ENCODE measurements around the gene PARD3. TPM values are rescaled to one million over a fixed set of nuclear protein-coding genes. Genes with fewer than 3 reads are reported as not detected.

PARD3 gene
- total and polyA plus RNA-seq, 2 donors (not counting 1 experiment from before 2014, with no cell fraction given): 24.0 to 46.4 TPM

- no peaks in the 10 kb centered on the region for H4K20me1 ChIP-seq (ENCODE audit: control insufficient read depth, extremely low read depth, insufficient read depth, low read length)
- H3K27ac ChIP-seq (ENCODE audit: insufficient read depth, low read length): no peak overlapping the region
- no peak overlapping the region for H3K4me2 ChIP-seq (ENCODE audit: extremely low read depth, insufficient read depth, low read length)
- H3K9me3 ChIP-seq (ENCODE audit: control insufficient read depth, insufficient read depth, low read depth, low read length): no peaks in the 10 kb centered on the region
- no peaks in the 10 kb centered on the region for H3K27me3 ChIP-seq (ENCODE audit: control insufficient read depth, insufficient read depth, low read length)
- H2AFZ ChIP-seq (ENCODE audit: low read length): no peak overlapping the region
- no peak for DNase-seq (ENCODE audit: low read depth in 2 of 2)
- no peaks in the 10 kb centered on the region for H3K4me1 ChIP-seq (ENCODE audit: control insufficient read depth, extremely low read depth, insufficient read depth, low read length)
- H3K79me2 ChIP-seq (ENCODE audit: control insufficient read depth, insufficient read depth, low read length): no peaks in the 10 kb centered on the region
- H3K4me3 ChIP-seq (replicated peaks in 1 of 4; ENCODE audit: control extremely low read depth in 1 of 4, insufficient read depth in 1 of 4, low read depth in 3 of 4, low read length in 4 of 4): no peak overlapping the region
- H3K9ac ChIP-seq (ENCODE audit: insufficient read depth, low read length): no peak overlapping the region
- TF ChIP-seq, protein P1, sequence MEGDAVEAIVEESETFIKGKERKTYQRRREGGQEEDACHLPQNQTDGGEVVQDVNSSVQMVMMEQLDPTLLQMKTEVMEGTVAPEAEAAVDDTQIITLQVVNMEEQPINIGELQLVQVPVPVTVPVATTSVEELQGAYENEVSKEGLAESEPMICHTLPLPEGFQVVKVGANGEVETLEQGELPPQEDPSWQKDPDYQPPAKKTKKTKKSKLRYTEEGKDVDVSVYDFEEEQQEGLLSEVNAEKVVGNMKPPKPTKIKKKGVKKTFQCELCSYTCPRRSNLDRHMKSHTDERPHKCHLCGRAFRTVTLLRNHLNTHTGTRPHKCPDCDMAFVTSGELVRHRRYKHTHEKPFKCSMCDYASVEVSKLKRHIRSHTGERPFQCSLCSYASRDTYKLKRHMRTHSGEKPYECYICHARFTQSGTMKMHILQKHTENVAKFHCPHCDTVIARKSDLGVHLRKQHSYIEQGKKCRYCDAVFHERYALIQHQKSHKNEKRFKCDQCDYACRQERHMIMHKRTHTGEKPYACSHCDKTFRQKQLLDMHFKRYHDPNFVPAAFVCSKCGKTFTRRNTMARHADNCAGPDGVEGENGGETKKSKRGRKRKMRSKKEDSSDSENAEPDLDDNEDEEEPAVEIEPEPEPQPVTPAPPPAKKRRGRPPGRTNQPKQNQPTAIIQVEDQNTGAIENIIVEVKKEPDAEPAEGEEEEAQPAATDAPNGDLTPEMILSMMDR (conservative IDR thresholded peaks at IDR 0.05 in 1 of 2, IDR thresholded peaks at IDR 0.05 in 1 of 2; ENCODE audit: low read depth in 1 of 2, low read length in 2 of 2): no peak
- no peak for TF ChIP-seq EZH2 (IDR thresholded peaks at IDR 0.05; ENCODE audit: low read length, missing control alignments)
- no peaks in the 10 kb centered on the region for H3K36me3 ChIP-seq (ENCODE audit: control insufficient read depth, insufficient read depth, low read length)
These were observed 601.3 kb downstream of the PARD3 start for GRCh38 chr10:34213805-34214197.

GRCh38 chr10:34213193-34213804 is 601.8 kb downstream of the PARD3 start:
- Histone ChIP-seq H3K36me3 (ENCODE audit: control insufficient read depth, insufficient read depth, low read length) (no peaks in the 10 kb centered on the region), H3K9me3 (ENCODE audit: control insufficient read depth, insufficient read depth, low read depth, low read length) (no peaks in the 10 kb centered on the region), H4K20me1 (ENCODE audit: control insufficient read depth, extremely low read depth, insufficient read depth, low read length) (no peaks in the 10 kb centered on the region), H3K4me3 (replicated peaks in 1 of 4; ENCODE audit: control extremely low read depth in 1 of 4, insufficient read depth in 1 of 4, low read depth in 3 of 4, low read length in 4 of 4) (no peak overlapping the region), H3K4me1 (ENCODE audit: control insufficient read depth, extremely low read depth, insufficient read depth, low read length) (no peaks in the 10 kb centered on the region), H2AFZ (ENCODE audit: low read length) (no peak overlapping the region), H3K79me2 (ENCODE audit: control insufficient read depth, insufficient read depth, low read length) (no peaks in the 10 kb centered on the region), H3K27me3 (ENCODE audit: control insufficient read depth, insufficient read depth, low read length) (no peaks in the 10 kb centered on the region), H3K4me2 (ENCODE audit: extremely low read depth, insufficient read depth, low read length) (no peak overlapping the region), H3K9ac (ENCODE audit: insufficient read depth, low read length) (no peak overlapping the region), H3K27ac (ENCODE audit: insufficient read depth, low read length) (no peak overlapping the region)
- no peak for TF ChIP-seq EZH2 (IDR thresholded peaks at IDR 0.05; ENCODE audit: low read length, missing control alignments)
- TF ChIP-seq, protein P1 (conservative IDR thresholded peaks at IDR 0.05 in 1 of 2, IDR thresholded peaks at IDR 0.05 in 1 of 2; ENCODE audit: low read depth in 1 of 2, low read length in 2 of 2): no peak
- DNase-seq (ENCODE audit: low read depth in 2 of 2): no peak

GRCh38 chr10:34207343-34207742 is 607.8 kb downstream of the PARD3 start:
- Histone ChIP-seq H3K4me1 (ENCODE audit: control insufficient read depth, extremely low read depth, insufficient read depth, low read length) (no peaks in the 10 kb centered on the region), H3K9me3 (ENCODE audit: control insufficient read depth, insufficient read depth, low read depth, low read length) (no peaks in the 10 kb centered on the region), H3K4me2 (ENCODE audit: extremely low read depth, insufficient read depth, low read length) (no peak overlapping the region), H3K36me3 (ENCODE audit: control insufficient read depth, insufficient read depth, low read length) (no peaks in the 10 kb centered on the region), H3K27me3 (ENCODE audit: control insufficient read depth, insufficient read depth, low read length) (no peaks in the 10 kb centered on the region), H4K20me1 (ENCODE audit: control insufficient read depth, extremely low read depth, insufficient read depth, low read length) (no peaks in the 10 kb centered on the region), H3K79me2 (ENCODE audit: control insufficient read depth, insufficient read depth, low read length) (no peaks in the 10 kb centered on the region), H3K27ac (ENCODE audit: insufficient read depth, low read length) (no peak overlapping the region), H3K9ac (ENCODE audit: insufficient read depth, low read length) (no peak overlapping the region), H3K4me3 (replicated peaks in 1 of 4; ENCODE audit: control extremely low read depth in 1 of 4, insufficient read depth in 1 of 4, low read depth in 3 of 4, low read length in 4 of 4) (no peak overlapping the region), H2AFZ (ENCODE audit: low read length) (no peak overlapping the region)
- TF ChIP-seq EZH2 (IDR thresholded peaks at IDR 0.05; ENCODE audit: low read length, missing control alignments): no peak
- TF ChIP-seq, protein P1 (conservative IDR thresholded peaks at IDR 0.05 in 1 of 2, IDR thresholded peaks at IDR 0.05 in 1 of 2; ENCODE audit: low read depth in 1 of 2, low read length in 2 of 2): no peak
- DNase-seq (ENCODE audit: low read depth in 2 of 2): no peak

All from fibroblast of lung (primary cell).